GM18502 (cell line): ENCODE data around the gene LSMEM2.
"Not testable (repeated sequence)": the region's sequence is repeated elsewhere in the genome, so short reads cannot be mapped to it uniquely, and the experiment has no call there.

Experiments
- ATAC-seq: cut with Tn5 transposase; IDR thresholded peaks from one replicate; pipeline ENCODE4 v1.9.1; 2021; ENCODE audit warnings: mild to moderate bottlenecking; ENCODE audit not compliant: unreplicated experiment, poor library complexity

The LSMEM2 gene

GRCh38 chr3:50275141-50275995, 3.5 kb upstream of the LSMEM2 start:
- no peak for ATAC-seq

- no peak for ATAC-seq
Measured at GRCh38 chr3:50275996-50276761, 2.7 kb upstream of the LSMEM2 start.

- no peak for ATAC-seq
Measured at GRCh38 chr3:50276762-50277101, 2.2 kb upstream of the LSMEM2 start.

- no peak for ATAC-seq
Measured at GRCh38 chr3:50278123-50278879, 586 bp upstream of the LSMEM2 start.

GRCh38 chr3:50279255-50280016, 549 bp downstream of the LSMEM2 start:
- no peak for ATAC-seq

DNA sequence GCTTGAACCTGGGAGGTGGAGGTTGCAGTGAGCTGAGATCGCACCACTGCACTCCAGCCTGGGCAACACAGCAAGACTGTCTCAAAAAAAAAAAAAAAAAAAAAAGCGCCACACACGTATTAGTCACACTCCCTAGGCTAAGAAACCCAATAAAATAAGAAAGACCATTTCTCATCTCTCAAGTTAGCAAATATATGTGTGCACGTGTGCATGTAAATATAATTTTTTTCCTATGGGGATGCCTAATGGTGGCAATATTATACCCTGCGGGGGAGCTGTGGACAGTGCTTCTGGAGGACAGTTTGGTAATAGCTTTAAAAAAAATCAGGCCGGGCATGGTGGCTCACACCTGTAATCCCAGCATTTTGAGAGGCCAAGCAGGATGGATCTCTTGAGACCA, 5.2 kb downstream of the LSMEM2 start:
- ATAC-seq = not testable (repeated sequence)

- no peak for ATAC-seq
Measured at GRCh38 chr3:50286322-50287227, 7.7 kb downstream of the LSMEM2 start.

DNA sequence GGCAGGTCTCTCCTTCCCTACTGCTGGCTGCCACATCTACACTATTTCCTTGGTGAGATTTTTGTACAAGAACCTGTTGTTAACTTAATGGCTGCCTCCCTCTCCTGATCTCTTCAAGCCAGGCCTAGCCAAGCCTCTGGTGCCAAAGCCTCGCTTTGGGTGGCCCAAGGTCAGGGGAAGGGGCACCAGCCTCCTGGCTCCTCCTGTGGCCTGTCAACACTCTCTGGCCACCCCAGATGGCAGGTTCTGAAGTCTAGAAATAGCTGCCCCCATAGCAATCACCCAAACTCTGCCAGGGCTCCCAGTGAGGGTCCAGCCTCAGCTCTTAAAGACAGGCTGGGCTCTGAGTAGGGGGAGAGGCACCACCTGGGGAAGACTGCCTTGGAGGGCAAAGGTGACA, 8.4 kb downstream of the LSMEM2 start:
- ATAC-seq = no peak

DNA sequence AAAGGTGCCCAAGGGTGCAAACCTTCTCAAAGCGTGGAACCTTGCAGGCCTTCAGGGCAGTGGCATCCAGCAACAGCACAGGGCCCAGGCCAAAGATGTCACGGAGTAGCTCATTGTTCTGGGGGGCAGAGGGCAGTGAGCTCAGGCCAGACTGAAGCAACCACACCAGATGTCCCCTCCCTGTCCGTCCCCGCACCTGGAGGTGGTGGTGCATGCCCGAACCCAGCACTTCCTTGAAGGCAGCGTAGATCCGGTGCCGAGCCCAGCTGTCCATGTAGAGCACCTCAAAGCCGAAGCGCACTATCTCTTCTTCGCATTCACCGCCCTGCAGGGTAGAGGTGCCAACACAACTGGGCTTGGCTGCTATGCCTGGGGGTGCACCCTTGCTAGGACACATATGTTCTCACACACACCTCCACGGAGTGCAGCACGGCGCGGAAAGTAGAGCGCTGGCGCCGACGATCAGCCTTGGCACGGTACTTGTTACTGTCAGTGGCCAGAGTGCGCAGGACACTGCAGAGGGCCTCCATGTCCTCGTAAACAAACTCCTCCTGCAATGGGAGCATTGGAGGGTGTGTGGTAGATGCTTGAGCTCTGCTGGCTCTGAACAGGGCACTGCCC, 9.6 kb downstream of the LSMEM2 start:
- no peak for ATAC-seq

- ATAC-seq = no peak
Measured at GRCh38 chr3:50289130-50289529, 10.2 kb downstream of the LSMEM2 start.

- no peak for ATAC-seq
Measured at GRCh38 chr3:50290161-50290641, 11.3 kb downstream of the LSMEM2 start.

- peak; percentile 95 for ATAC-seq
Measured at GRCh38 chr3:50292159-50293078, 13.5 kb downstream of the LSMEM2 start, which contains the start of gene IFRD2. TSS of gene IFRD2 (minus strand) at chr3:50292429. CDS start at chr3:50292274, 155 bp downstream.

DNA sequence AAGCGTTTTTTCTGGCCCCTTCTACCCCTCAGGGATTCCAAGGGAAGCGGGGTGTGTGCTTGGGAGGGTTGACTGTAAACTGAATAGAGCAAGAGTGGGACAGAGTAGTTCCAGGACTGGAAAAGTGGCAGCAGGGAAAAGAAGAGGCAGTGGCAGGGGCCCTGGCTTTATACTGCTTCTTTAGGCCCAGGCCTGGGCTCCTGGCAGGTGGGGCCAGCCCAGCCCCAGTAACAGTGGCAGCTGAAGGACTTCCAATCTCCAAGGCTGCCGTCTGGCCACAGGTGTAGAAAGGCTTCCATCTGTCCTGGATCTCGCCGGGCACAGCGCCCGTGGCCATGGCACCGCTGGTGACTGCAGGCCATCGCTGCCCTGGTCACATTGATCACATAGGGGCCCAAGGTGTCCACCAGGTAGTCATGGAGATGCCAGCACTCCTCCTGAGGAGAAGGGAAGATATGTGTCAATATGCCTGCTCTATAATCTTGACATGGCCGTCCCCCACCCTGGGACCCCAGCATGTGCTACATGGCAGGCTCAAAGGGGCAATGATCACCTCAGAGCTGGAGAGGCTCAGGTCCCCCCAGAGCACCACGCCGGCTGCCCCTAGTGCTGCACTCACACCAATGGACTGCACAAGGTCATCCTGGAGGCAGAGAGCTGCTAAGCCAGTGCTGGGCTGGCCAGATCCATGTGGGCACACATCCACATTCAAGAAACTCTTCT, 14.4 kb downstream of the LSMEM2 start:
- ATAC-seq = no peak

DNA sequence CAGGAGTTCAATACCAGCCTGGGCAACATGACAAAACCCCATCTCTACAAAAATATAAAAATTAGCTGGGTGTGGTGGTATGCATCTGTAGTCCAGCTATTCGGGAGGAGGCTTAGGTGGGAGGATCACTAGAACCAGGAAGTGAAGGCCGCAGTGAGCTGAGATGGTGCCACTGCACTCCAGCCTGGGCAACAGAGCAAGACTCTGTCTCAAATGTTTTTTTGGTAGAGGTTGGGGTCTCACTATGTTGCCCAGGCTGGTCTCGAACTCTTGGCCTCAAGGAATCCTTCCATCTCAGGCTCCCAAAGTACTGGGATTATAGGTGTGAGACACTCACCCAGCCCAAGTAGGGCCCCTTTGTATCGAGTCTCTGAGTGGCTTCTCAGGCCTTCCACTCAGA, 15.2 kb downstream of the LSMEM2 start:
- no peak for ATAC-seq

DNA sequence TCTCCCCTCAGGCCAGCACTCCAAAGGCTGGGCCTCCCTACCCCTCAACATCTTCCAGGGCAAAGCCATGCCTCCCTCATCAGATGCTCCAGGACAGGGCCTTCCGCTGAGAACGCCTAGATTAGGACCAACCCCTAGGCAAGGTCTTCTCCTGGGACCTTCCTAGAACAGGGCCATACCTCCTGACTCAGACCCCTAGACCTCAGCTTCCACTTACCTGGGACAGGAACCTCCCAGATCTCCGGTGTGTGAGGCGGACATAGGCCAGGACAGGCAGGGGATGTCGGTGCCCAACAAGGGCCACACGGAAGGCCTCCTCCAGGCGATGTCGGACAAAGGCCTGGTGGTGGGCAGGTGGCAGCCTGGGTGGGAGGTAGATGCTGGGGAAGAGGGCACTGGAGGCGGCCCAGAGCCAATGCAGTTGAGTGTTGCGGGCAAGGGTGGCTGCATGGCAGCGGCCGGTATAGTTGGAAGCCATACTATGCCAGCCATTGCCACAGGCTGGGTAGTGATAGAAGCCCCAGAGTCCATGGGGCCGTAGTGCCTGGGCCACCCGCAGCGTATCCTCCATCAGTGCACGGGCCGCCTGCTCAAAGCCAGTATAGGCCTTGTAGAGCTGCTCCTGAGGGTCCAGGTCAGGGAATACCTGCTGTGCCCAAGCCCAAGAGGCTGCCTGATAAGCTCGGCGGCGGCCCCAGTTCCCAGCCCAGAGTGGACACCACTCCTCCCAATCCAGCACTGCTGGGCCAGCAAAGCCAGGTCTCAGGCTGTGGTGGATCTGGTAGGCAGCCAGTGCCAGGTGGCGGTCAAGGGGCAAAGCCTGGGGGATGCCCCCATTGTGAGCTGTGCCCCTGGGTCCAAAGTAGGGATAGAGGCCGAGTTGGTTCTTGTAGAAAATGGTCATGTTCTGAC, 15.9 kb downstream of the LSMEM2 start:
- ATAC-seq = no peak
